ENCODE data around the gene FZD7.

The FZD7 gene

DNA sequence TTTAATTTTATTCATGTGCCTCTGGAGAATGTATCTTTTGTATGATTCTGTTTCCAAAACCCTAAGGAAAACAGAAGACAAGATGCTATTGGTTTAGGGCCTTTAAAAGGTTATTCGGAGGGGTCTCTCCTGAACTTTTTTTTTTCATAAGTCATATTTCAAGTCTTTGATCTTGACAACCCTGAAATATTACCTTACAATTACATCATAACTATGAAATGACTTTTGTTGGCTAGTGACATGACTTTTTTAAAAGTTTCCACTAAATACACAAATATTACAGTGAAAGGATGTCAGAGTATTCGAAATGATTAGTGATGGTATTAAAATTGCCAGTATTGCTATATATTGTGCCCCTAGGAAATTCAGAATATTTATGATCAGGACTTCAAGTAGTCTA is 31.8 kb upstream of the FZD7 start:
- no peak overlapping the region for H2BK12ac ChIP-seq (ENCODE audit: low read length)
- H4K91ac ChIP-seq (ENCODE audit: low read depth, low read length), result no peak overlapping the region
- H2BK5ac ChIP-seq (ENCODE audit: low read depth, low read length, poor library complexity), result no peak overlapping the region
- no peak overlapping the region for H3K23ac ChIP-seq (ENCODE audit: low read length)
- WGBS (ENCODE audit: extremely low coverage, insufficient coverage, insufficient read length), result no CpG with 5 or more reads among the region's 2 CpGs
- H3K4me3 ChIP-seq (ENCODE audit: low read depth, low read length), result no peak overlapping the region
- H3K4me1 ChIP-seq (ENCODE audit: control insufficient read depth in 1 of 2, insufficient read depth in 2 of 2, low read length in 2 of 2), result peaks cover 0 to under 1% of the 10 kb centered on the region in 2 experiments
- no peak overlapping the region for H3K4me2 ChIP-seq (ENCODE audit: low read length)
- no peaks in the 10 kb centered on the region for H3K9me3 ChIP-seq (ENCODE audit: insufficient read depth, low read depth, low read length)
- no peak overlapping the region for H3K4ac ChIP-seq (ENCODE audit: low read depth, low read length)
- no peak overlapping the region for H2BK120ac ChIP-seq (ENCODE audit: insufficient read depth, low read length, poor library complexity)
- H3K27me3 ChIP-seq (ENCODE audit: insufficient read depth, low read length), result no peaks in the 10 kb centered on the region
- H4K8ac ChIP-seq (ENCODE audit: low read depth, low read length), result no peak overlapping the region
- H3K14ac ChIP-seq (ENCODE audit: low read length), result no peak overlapping the region
- H3K27ac ChIP-seq (ENCODE audit: low read depth, low read length), result no peak overlapping the region
- no peak overlapping the region for H2AK5ac ChIP-seq (ENCODE audit: low read length)
- no peak overlapping the region for H4K12ac ChIP-seq (ENCODE audit: low read depth, low read length)
- H3K79me1 ChIP-seq (ENCODE audit: low read length), result no peaks in the 10 kb centered on the region
- DNase-seq, result no peak
- H3K36me3 ChIP-seq (ENCODE audit: control insufficient read depth in 1 of 2, insufficient read depth in 2 of 2, low read length in 2 of 2), result no peaks in the 10 kb centered on the region
- no peaks in the 10 kb centered on the region for H3K79me2 ChIP-seq (ENCODE audit: control insufficient read depth, insufficient read depth, low read length, poor library complexity)
- H3K18ac ChIP-seq (ENCODE audit: low read length), result no peak overlapping the region
- H3K9ac ChIP-seq (ENCODE audit: low read length), result no peak overlapping the region
- no peak overlapping the region for H2AFZ ChIP-seq (ENCODE audit: insufficient read depth, low read length, poor library complexity)

- Histone ChIP-seq H3K23ac (ENCODE audit: low read length) (no peak overlapping the region), H2BK120ac (ENCODE audit: insufficient read depth, low read length, poor library complexity) (no peak overlapping the region), H3K9ac (ENCODE audit: low read length) (no peak overlapping the region), H3K36me3 (ENCODE audit: control insufficient read depth in 1 of 2, insufficient read depth in 2 of 2, low read length in 2 of 2) (no peaks in the 10 kb centered on the region), H3K4me2 (ENCODE audit: low read length) (no peak overlapping the region), H3K18ac (ENCODE audit: low read length) (no peak overlapping the region), H2AFZ (ENCODE audit: insufficient read depth, low read length, poor library complexity) (no peak overlapping the region), H3K79me1 (ENCODE audit: low read length) (no peaks in the 10 kb centered on the region), H2BK5ac (ENCODE audit: low read depth, low read length, poor library complexity) (no peak overlapping the region), H3K4me3 (ENCODE audit: low read depth, low read length) (no peak overlapping the region), H3K9me3 (ENCODE audit: insufficient read depth, low read depth, low read length) (no peaks in the 10 kb centered on the region), H3K27me3 (ENCODE audit: insufficient read depth, low read length) (no peaks in the 10 kb centered on the region), H3K27ac (ENCODE audit: low read depth, low read length) (no peak overlapping the region), H3K4me1 (ENCODE audit: control insufficient read depth in 1 of 2, insufficient read depth in 2 of 2, low read length in 2 of 2) (no peaks in the 10 kb centered on the region), H3K14ac (ENCODE audit: low read length) (no peak overlapping the region), H4K8ac (ENCODE audit: low read depth, low read length) (no peak overlapping the region), H3K79me2 (ENCODE audit: control insufficient read depth, insufficient read depth, low read length, poor library complexity) (no peaks in the 10 kb centered on the region), H4K12ac (ENCODE audit: low read depth, low read length) (no peak overlapping the region), H4K91ac (ENCODE audit: low read depth, low read length) (no peak overlapping the region), H2AK5ac (ENCODE audit: low read length) (no peak overlapping the region), H3K4ac (ENCODE audit: low read depth, low read length) (no peak overlapping the region), H2BK12ac (ENCODE audit: low read length) (no peak overlapping the region)
- no CpG with 5 or more reads among the region's 6 CpGs for WGBS (ENCODE audit: extremely low coverage, insufficient coverage, insufficient read length)
- DNase-seq, result no peak
Observed at GRCh38 chr2:202002381-202002780, 31.3 kb upstream of the FZD7 start.

DNA sequence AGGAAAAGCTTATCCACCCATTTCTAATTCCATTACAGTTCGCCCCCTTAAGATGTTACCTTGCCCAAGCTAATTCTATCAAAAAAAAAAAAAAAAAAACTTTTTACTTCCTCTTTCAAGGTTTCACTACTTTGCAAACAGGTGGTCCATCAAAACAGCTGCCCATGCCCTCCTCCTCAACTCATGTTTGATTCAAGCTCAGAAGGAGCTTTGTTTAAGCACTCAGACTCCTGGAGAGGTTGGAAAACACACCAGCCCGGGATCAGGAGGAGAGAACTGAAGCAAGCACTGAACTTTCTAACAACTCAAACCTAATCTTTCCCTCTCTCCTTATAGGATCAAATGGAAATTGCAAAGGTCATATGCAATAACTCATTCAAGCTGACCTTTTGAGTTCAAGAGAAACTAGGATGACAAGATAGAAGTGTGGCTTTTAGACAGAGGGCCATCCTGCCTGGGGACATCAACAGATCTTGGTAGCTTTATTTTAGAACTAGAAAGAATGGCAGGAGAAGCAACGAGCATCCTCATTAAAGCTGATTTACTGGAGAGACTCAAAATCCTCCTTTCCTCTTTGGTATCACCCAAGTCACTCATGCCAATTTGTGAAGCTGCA is 28.3 kb upstream of the FZD7 start:
- no peak overlapping the region for H3K18ac ChIP-seq (ENCODE audit: low read length)
- no peak overlapping the region for H3K9ac ChIP-seq (ENCODE audit: low read length)
- H4K12ac ChIP-seq (ENCODE audit: low read depth, low read length), result no peak overlapping the region
- no peak overlapping the region for H2BK5ac ChIP-seq (ENCODE audit: low read depth, low read length, poor library complexity)
- H4K91ac ChIP-seq (ENCODE audit: low read depth, low read length), result no peak overlapping the region
- no peak overlapping the region for H3K4ac ChIP-seq (ENCODE audit: low read depth, low read length)
- H3K4me1 ChIP-seq (ENCODE audit: control insufficient read depth in 1 of 2, insufficient read depth in 2 of 2, low read length in 2 of 2), result no peaks in the 10 kb centered on the region
- no peak overlapping the region for H2BK12ac ChIP-seq (ENCODE audit: low read length)
- no peak overlapping the region for H3K4me2 ChIP-seq (ENCODE audit: low read length)
- no peaks in the 10 kb centered on the region for H3K79me1 ChIP-seq (ENCODE audit: low read length)
- no peaks in the 10 kb centered on the region for H3K9me3 ChIP-seq (ENCODE audit: insufficient read depth, low read depth, low read length)
- no peak overlapping the region for H2AK5ac ChIP-seq (ENCODE audit: low read length)
- no peak overlapping the region for H3K14ac ChIP-seq (ENCODE audit: low read length)
- no peaks in the 10 kb centered on the region for H3K79me2 ChIP-seq (ENCODE audit: control insufficient read depth, insufficient read depth, low read length, poor library complexity)
- no peaks in the 10 kb centered on the region for H3K27me3 ChIP-seq (ENCODE audit: insufficient read depth, low read length)
- H3K36me3 ChIP-seq (ENCODE audit: control insufficient read depth in 1 of 2, insufficient read depth in 2 of 2, low read length in 2 of 2), result no peaks in the 10 kb centered on the region
- H2BK120ac ChIP-seq (ENCODE audit: insufficient read depth, low read length, poor library complexity), result no peak overlapping the region
- no peak overlapping the region for H2AFZ ChIP-seq (ENCODE audit: insufficient read depth, low read length, poor library complexity)
- H3K4me3 ChIP-seq (ENCODE audit: low read depth, low read length), result no peak overlapping the region
- no peak overlapping the region for H4K8ac ChIP-seq (ENCODE audit: low read depth, low read length)
- no peak overlapping the region for H3K23ac ChIP-seq (ENCODE audit: low read length)
- H3K27ac ChIP-seq (ENCODE audit: low read depth, low read length), result no peak overlapping the region
- no CpG with 5 or more reads among the region's 3 CpGs for WGBS (ENCODE audit: extremely low coverage, insufficient coverage, insufficient read length)
- no peak for DNase-seq

DNA sequence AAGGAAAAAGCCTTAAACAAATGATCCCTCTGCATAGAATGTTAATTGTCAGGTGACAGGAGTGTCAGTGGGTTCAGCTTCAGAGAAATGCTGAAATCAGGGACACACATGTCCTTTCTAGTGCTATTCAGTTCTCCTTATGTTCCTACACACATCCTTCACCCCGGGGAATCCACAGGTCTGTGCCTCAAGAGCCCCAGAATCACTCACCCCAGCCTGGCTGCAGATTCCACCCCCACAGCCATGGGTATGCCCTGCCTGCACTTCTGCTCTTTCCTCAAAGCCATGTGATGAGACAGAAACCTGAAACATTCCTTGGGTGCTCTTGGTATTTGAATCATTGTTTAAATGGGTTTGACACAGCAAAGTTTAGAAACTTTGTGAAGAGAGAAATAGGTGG is 27.4 kb upstream of the FZD7 start:
- Histone ChIP-seq H3K18ac (ENCODE audit: low read length) (no peak overlapping the region), H3K4me2 (ENCODE audit: low read length) (no peak overlapping the region), H4K91ac (ENCODE audit: low read depth, low read length) (no peak overlapping the region), H3K4me1 (ENCODE audit: control insufficient read depth in 1 of 2, insufficient read depth in 2 of 2, low read length in 2 of 2) (no peaks in the 10 kb centered on the region), H3K14ac (ENCODE audit: low read length) (no peak overlapping the region), H2BK5ac (ENCODE audit: low read depth, low read length, poor library complexity) (no peak overlapping the region), H3K27me3 (ENCODE audit: insufficient read depth, low read length) (no peaks in the 10 kb centered on the region), H3K27ac (ENCODE audit: low read depth, low read length) (no peak overlapping the region), H3K4ac (ENCODE audit: low read depth, low read length) (no peak overlapping the region), H3K9me3 (ENCODE audit: insufficient read depth, low read depth, low read length) (no peaks in the 10 kb centered on the region), H2BK120ac (ENCODE audit: insufficient read depth, low read length, poor library complexity) (no peak overlapping the region), H2BK12ac (ENCODE audit: low read length) (no peak overlapping the region), H3K79me2 (ENCODE audit: control insufficient read depth, insufficient read depth, low read length, poor library complexity) (no peaks in the 10 kb centered on the region), H4K12ac (ENCODE audit: low read depth, low read length) (no peak overlapping the region), H3K79me1 (ENCODE audit: low read length) (no peaks in the 10 kb centered on the region), H3K36me3 (ENCODE audit: control insufficient read depth in 1 of 2, insufficient read depth in 2 of 2, low read length in 2 of 2) (no peaks in the 10 kb centered on the region), H3K23ac (ENCODE audit: low read length) (no peak overlapping the region), H3K4me3 (ENCODE audit: low read depth, low read length) (no peak overlapping the region), H2AK5ac (ENCODE audit: low read length) (no peak overlapping the region), H2AFZ (ENCODE audit: insufficient read depth, low read length, poor library complexity) (no peak overlapping the region), H3K9ac (ENCODE audit: low read length) (no peak overlapping the region), H4K8ac (ENCODE audit: low read depth, low read length) (no peak overlapping the region)
- WGBS (ENCODE audit: extremely low coverage, insufficient coverage, insufficient read length), result no CpG with 5 or more reads among the region's 1 CpG
- no peak for DNase-seq
